ENCODE measurements around the gene FGR.

Gene FGR

DNA sequence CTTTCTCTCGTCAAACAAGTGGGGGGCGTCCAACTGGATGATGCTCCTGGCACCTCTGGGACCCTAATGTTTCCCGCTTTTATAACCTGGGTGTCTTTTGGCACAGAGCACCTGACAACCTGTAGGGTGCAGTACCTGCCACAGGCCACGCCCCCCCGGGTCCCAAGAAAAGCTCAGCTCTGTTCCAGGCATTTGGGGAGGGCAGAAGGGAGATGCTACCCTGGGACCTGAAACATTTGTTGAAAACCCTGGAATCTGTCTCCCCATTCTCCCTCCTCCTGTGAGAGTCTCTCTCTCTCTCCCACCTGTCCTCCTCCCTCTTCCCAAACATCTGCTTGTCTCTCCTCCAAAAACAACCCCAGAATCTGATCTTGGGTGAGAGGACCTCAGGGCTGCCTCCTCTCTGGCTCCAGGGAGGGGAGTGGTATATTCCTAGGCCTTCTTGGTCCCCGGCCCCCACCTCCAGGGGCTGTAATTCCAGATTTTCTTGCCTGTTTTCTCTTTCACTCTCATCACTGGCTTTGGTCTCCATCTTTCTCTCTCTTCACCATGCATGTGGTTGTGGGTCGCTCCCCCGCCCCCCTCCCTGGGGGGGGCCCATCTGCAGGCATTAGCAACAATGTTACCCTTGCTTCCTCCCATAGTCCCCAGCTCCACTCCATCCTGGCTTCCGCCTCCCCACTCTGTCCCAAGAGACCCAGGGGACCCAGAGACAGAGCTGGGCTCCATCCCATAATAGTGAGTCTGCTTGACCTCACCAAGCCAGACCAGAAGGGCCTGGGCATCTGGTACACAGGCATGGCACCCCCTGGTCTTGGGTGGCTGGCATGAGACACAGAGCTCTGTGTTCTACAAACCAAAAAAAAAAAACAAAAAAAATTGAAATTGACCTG, 35.1 kb downstream of the FGR start:
- no peak for DNase-seq

DNA sequence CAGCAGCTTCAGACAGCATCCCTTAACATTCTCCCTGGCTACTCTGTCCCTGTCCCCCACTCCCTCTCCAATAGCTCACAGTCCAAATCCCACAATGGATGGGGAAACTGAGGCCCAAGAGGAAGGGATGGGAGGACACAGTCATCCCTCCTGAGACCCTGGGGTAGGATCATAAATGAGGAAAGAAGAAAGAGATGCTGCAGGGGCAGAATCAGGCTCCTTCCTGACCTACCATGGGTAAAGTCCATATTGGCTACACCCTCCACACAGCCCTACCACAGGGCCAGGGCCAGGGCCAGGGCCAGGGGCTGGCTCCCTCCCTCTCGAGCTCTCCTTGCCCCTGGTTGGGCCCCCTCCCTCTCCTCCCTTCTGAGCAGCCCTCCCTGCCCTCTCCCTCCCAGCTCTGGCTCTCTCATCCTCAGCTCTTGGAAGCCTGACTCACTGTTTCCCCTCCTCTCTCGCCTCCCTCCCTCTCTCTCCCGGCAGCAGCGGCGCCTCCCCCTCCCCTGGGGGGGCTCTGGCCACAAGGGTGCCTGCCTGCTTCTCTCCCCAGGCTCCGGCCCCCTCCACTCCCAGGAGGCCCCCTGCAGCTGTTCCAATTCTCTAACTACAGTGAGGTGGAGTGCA, 36.0 kb downstream of the FGR start:
- peak; percentile 70 for DNase-seq

DNA sequence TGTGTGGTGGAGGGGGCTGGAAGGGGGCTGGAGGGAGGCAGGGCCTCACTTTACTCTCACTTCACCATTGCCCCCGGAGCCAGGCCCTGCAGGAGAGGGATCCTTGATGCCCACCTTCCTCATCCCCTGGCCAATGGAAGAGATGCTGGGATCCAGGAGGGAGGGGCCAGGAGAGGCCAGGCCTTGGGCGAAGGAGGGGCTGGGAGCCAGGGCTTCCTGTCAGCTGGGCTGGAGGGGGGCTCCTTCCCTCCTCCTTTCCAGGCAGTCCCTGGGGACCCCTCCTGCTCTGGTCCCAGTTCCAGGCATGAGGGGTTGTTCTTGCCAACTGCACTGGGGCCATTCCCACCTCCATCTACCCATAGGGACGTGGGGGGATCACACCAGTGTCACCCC, 36.7 kb downstream of the FGR start:
- no peak for DNase-seq

DNA sequence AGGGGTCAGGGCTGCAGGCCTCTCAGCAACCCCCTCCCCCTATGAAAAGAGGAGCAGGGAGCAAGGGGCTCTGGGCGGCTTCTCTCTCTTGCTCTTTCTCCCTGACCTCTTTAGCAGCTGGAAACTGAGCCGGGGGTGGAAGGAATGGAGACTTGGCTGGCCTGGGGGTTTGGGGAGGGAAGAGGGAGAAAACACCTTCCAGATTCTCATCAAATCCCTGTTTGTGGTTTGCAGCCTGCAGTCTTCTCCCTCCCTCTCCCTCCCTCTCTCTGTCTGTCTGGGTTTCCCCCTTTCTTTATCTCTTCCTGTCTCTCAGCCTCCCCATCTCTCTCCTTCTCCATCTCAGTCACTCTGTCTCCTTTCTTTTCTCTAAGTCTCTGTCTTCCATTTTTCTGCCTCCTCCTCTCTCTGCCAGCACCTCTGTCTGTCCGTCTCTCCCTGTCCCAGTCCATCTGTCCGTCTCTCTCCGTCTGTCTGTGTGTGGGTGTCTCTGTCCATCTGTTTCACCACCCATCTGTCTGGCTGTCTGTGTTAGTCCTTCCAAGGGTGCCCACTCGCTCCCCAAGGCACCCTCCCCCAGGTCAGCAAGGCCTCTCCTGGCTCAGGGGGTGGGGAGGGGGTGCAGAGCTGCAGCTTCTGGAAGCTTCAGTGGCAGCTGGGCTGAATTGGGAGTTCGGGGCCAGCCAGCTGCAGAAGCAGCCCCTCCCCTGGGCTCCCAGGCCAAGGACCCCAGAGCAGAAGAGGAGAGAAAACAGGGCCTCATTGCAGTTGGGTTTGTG, 37.3 kb downstream of the FGR start:
- no peak for DNase-seq

DNA sequence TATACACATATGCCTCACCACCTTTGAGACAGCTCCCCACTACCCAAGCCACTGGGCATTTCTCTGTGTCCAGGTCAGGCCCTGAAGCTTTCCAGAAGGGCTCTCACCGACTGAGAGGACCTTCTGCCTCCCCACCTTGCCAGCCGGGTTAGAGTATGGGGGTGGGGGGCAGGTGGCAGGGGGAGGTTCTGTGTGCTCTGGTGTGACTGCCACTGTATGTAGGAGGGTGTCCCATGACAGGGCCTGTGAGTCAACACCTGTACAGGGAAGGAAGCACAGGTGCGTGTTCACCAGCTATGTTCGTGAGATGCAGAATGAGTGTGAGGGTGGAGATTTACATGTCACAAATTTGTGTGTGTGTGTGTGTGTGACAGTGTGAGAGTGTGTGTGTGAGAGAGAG, 38.0 kb downstream of the FGR start:
- no peak for DNase-seq

DNA sequence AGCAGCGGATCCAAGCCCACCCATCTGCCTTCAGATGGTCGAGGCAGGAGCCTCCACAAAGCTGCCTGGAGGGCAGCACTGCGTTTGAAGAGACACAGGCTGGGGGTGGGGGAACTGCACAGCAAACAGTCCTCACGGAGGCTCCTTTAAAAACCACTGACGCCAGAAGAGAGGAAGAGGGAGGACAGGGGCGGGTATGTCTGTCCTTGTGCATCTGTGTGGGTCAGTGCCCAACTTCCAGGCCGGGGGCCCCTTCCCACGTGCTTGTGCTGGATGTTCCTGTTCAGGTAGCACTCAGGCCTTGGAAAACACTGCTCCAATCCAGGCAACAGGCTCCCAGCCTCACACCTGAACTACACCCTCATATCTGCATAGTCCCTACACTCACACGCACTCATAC, 38.7 kb downstream of the FGR start:
- DNase-seq = no peak

DNA sequence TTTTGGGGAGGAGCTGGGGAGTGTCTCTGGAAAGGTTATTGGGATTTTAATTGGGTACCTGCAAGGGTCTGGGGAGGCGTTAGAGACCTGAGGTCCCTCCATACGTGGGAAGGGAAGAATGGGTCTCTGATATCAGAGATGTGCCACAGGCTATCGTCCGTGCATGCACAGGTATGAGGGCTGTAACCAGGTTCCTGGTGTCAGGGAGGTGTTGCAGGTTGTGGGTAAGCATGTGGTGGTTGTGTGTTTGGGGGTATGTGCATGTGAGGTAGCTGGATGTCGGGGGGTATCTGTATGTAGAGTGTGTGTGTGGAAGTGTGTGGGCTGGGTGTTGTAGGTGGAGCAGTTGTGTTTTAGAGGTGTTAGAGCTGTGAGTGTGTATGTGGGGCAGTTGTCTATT, 39.4 kb downstream of the FGR start:
- no peak for DNase-seq

DNA sequence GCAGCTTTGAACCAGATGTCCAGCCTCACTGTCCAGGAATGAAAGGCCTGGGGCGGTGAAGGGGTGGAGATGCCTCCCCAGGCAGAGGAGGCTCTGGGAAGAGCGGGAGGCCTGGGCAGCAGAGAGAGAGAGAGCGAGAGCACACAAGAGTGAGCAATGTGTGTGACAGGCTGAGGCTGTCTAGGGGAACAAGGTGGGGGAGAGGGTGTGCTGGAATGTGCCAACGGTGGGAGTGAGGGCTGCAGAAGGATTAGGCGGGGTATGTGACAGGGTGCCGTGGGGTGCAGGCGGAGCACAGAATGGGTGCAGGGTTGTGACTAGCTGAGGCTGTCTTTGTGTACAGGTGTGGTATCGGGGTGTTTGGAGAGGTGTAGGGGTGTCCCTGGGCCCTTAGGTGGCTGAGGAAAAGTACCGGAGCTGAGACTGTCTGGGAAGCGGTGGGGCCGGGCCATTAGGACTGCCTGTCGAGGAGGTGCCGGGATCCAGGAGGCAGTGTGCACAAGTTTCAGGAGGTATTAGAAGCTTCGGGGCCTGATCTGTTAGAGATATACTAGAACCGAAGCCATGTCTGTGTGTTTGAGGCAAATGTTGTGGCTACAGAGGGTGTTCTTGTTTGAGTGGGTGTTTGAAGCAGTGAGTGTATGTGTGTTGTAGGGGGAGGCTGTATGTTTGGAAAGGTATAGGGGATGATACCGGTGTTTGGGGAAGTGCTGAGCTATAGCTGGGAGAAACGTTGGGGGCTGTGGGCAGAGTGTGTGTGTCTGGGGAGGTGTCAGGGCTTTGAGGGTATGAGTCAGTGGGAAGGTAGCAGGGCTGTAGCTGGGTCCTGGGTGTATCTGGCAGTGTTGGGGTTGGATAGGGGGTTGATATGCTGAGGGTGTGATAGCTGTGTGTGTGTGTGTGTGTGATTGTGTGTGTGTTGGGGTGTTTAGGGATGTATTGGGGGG, 40.1 kb downstream of the FGR start:
- DNase-seq = no peak

DNA sequence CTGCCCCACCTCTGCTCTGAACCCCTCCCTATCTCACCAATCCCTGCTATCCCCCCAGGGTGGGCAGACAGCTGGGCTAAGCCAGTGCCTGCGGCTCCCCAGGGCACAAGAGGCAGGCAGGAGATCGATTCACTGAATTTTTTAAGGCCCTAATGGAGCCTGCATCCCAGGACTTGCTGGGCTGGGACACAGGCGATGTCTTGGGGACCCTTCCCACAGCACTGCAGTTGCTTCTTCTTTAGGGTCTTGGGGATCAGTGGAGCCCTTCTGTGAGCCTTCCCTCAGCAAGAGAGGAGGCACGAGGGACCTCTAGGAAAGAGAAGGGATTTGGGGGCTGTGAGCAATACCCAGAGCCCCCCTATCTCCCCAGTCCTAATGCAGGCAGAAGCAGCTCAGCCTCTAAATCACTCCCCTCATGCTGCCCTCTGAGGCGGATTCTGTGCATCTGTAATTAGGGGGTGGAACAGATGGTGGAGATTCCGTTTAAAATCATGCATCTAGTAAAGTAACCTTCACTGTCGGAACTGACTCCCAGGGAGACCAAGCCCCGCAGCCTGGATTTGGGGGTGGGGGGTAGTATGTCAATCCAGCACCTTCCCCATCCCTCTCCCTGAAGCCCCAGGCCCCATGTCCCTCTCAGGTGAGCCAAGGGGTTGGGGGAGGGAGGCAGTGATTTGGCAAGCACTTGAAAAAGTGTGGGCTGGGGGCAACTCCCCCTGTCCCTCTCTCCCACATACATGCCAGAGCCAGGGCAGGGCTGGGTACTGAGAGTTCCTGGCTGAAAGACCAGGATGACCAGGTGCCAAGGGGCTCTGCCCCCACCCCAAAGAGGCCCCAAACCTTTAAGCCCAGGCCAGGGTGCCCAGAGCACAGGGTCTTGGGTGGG, 41.1 kb downstream of the FGR start:
- no peak for DNase-seq

DNA sequence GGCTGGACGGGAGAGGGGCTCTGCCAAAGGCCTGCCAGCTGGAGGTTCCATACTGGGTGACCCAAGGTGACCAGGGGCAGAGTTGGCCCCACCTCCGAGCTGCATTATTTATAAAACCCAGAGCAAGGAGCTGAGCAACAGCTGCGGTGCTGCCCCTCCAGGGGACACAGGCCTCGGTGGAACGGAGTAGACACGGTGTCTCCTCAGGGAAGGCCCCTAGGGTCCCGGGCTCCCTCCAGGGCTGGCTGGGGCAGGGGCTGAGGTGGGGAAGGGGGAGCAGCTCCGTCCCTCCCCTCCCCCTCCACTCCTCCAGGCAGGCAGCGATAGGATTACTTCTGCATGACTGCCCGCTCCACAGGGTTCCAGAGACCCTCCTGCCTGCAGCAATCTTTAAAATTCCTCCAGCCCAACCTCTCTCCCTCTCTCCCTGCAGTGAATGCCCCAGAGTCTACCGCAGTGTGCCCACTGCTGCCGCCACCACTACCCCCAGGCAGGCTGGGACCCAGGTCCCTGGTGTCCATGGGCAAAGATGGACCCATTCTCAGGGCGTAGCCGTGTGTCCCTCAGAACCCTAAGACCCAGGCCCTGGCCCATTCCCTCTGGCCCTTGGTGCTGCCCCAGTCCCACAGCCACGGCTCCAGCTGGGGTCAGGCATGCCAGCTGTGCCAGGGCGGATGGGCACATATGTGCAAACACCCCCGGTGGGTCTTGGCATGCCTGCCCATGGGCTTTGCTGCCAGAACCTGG, 41.9 kb downstream of the FGR start:
- DNase-seq = no peak

DNA sequence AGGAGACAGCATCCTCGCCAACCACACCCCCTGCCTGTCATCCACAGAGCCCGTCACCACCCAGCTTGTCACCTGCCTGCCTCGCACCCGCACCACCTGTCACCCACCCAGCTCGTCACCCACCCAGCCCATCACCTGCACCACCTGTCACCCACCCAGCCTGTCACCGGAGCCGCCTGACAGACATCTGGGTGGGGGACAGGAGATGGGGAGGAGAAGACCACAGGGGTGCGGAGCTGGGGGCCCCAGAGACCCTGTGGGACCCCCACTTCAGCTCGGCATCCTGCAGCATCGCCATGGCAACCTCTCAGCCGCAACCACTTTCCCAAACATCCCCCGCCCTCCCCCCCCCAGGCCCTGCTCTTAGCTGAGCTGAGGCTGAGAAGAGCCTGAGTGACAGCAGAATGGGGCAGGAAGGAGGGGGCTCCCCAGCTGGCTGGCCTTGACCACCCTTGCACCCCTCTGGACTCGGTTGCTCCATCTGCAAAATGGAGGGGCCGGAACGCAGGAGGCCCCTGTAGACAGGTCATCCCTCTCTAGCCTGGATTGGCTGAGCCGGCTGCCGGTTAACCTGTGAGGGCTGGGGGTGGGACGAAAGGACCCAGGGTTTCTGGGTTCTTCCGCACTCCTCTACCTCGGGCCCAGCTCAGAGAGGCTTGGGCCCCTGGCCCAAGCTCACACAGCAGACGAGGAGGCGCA, 42.6 kb downstream of the FGR start:
- DNase-seq = no peak

DNA sequence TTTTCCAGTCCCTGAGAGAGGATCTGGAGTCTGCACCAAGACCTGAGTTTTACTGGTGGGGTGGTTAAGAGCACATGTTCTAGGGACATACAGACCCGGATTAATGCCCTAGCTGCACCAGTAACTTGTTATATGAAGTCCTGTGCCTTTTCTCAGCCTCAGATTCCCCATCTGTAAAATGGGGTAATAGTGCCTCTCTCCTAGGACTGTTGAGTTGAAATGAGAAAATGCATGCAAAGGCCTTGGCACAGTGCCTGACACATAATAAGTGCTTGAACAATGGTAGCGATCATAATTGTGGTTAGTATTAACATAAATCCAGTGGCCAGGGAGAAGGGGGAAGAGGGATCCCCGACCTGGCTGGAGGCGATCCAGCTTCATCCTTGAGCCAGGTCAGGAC, 43.4 kb downstream of the FGR start:
- DNase-seq = peak; percentile 33

DNA sequence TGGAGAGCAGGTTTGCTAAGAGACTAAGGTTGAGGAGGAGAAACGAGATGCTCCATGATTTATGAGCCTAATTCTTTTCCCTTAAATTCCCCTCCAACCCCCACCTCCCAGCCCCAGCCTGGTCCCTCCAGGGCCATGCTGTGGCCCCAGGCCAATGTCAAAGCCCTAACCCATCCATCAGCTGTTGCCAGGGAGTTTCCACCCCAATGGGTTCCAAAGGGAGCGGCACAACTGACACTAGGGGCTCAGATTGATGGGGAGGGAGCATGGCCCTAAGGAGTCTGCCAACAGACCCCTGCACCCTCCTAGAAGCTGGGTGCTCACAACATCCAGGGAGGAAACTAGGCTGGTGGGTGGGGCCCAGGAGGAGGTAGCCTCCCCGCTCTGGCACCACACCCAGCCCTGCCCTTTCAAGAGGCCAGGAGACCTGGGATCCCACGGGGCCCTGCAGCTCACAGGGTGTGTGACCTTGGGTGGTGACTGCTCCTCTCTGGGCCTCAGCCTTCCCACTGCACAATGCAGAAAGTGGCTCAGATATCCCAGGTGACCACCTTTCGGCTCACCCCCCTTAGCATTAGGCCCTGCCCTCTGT, 44.0 kb downstream of the FGR start:
- no peak for DNase-seq

DNA sequence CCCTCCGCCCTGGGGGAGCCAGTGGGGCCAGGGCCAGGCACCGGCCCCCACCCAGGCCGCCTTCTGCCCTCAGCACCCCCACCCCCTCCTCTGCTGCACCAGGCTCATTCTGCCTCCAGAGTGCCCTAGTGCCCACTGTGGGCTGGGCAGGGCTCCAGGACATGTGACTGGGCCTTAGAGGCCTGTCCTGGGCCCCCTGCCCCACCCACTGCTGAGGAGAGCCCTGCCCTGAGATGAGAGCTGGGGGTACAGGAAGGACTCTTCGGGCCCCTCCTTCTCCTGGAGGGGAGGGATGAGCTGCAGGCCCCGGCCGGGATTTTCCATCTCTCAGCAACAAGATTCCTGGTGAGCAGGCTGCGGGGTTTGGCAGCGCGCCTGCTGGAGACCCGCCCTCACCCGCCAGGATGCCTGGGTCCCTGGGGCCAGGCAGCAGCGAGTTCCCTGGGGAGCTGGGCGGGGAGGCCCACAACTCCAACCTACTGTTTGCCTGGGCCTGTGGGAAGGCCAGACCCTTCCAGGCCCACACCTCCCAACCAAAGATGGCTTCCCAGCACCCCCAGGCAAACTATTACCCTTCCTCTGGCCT, 45.1 kb downstream of the FGR start:
- peak; percentile 91 for DNase-seq

DNA sequence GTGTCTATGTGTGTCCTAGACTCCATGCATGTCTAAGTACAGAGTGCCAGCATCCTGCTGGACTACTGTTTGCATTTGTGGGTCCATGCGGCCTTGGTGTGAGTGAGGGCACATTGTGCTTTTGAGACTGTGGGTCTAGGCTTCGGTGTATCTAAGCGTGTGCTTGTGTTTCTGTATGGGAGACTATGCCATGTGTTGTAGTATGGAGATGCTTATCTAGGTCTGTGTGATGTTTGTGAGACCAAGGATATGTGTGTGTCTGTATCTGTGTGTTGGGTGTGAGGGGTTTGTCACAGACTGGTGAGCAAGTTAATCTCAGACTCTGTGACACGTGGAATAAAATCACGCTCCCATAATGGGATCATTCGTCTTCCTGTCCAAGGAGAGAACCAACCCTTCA, 45.5 kb downstream of the FGR start:
- DNase-seq = no peak

DNA sequence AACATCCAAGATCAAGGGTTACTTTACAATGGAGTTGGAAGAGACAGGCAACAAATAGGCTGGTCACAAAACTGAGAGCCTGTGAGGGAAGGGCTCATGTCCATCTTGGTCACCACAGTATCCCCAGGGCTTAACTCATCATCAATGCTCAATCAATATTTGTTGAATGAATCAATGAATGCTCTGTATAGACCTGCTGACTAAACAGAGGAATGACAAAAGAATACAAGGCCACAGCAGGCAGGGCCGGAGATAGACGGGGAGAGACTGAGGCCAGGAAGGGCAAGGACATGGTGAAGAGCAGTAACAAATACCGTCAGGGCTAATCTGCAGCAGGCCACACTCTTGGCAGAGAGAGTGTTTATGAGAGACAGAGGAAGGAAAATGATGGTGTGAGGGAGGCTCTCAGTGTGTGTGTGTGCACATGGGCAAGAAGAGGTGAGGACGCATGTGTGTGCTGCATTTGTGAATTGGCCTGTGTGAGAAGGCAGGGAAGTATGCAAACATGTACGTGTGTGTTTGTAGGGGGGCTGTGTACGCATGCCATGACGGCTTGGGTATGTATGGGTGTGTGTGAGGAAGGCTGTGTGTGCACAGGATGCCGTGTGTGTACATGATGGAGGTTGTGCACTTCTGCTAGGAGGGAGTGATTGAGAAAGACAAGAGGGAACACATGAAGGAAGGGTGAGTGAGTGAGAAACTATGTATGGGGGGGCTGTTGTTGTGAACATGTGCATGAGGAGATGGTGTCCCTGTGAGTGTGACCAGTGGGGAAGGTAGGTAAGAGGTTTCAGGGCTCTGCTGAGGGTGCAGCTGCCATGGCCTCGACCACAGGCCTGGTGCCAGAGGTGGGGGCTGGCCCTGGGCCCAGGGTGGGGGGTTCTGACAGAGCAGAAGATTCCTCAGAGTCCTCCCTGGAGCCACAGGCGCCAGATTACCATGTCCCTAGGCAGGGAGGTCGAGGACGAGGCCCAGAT, 46.4 kb downstream of the FGR start:
- no peak for DNase-seq

DNA sequence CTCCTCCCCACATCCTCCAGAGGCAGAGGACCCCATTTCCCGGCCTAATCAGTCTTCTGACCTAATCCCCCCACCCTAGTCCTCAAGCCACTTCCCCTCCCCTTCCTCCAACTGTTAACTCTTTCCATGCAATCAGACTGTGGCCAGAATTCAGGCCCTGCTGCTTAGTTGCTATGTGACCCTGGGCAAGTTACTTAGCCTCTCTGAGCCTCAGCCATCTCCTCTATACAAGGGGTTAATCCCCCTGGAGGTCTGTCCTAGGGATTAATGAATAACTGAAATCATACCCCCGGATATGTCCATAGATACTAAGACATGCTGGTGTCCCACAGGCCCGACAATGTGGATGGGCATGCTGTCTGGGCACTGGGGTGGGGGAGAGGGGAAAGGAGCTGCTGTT, 49.3 kb downstream of the FGR start:
- no peak for DNase-seq

DNA sequence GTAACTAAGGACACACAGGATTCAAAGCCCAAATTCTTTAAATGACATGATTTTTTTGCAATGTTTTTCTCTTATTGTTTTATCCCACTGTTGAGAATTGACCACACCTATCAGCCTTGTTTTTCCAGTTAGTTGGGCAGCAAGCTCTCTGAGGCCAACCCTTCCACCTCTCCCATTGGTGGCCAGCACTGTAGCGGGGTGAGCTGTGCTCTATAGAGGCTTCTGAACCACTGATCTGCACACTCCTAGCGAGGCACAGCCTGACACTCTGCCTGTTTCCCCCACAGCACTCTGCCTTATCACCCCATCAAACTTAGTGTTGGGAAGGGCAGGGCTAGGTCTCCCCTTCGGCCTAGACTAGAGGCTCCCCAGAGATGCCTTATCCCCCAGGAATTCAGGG, 50.5 kb downstream of the FGR start:
- DNase-seq = no peak

All from NCI-H2107 (cell line).